Stimulated activated naive CD8-positive, alpha-beta T cell treated with anti-CD3 and anti-CD28 coated beads, Interleukin-15, Interleukin-2, amounts not matched to agents 100 U/mL and 50 U/mL, for 24 hours (primary cell): ENCODE data around the gene ZNF708.
"Not testable (repeated sequence)": the region's sequence is repeated elsewhere in the genome, so short reads cannot be mapped to it uniquely, and the experiment has no call there.

Experiments
- ATAC-seq: fragments of 150-1000 bp; cut with Tn5 transposase; one replicate; pipeline ENCODE4 v1.10.0; 2021
- DNase-seq: peaks from one replicate; pipeline ENCODE4 v3.0.0; 2021

Gene ZNF708

DNA sequence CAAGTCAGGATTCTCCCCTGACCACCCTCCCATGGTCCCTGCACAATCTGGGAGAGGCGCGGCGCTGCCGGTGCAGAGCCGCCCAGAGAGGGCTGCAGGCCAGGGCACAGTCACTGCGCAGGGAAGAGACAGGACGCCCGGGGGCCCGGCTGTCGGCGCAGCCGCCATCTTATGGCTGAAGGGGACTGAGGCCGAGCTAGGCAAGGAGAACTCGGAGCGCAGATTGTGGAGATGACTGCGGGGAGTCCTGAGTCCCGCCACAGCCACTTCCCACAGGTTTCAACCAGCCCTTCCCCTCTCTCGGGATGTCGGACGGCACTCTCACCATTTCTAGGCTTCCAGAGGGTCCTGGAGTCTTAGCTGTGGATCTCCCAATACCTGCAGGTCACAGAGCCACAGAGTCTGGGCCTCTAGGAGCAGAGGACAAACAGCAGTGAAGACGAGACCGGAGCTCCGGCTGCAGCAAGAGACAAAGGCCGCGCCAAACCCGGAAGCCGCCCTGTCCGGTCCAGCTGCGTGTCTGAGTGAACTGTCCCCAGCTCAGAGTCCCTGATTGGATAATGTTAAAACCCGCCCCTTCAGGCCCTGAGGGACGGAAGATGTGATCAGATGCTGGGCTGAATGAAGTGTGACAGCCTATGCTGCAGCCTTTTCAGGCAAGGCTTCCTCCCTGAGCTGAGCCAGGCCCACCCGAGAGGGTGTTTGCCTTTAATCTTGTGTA lies at the start of gene ZNF708:
TSS of gene ZNF708 (minus strand) at position 526 of the 721 bp plus-strand sequence. CDS start at position 328, 198 bp downstream.
- DNase-seq (peak; percentile 75), ATAC-seq (peak; percentile 100)

DNA sequence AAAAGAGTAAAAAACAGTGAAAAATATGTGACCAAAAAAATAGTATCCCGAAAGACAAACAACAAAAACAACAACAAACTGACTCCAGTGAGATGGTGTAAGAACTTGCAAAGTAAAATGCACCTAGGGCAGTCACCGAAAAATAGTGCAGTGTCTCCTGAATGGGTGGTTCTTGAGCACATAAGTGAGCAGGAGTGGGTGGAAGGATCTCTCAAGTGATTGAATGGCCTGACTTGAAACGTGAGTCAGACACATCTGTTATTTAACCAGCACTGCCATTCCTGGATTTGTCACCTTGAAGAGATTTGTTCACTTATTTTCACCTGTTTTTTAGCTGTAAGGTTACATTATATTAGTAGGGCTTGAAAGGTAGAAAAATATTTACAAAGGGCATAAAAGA lies 33.1 kb upstream of the ZNF708 start:
- ATAC-seq = no peak
- no peak for DNase-seq

DNA sequence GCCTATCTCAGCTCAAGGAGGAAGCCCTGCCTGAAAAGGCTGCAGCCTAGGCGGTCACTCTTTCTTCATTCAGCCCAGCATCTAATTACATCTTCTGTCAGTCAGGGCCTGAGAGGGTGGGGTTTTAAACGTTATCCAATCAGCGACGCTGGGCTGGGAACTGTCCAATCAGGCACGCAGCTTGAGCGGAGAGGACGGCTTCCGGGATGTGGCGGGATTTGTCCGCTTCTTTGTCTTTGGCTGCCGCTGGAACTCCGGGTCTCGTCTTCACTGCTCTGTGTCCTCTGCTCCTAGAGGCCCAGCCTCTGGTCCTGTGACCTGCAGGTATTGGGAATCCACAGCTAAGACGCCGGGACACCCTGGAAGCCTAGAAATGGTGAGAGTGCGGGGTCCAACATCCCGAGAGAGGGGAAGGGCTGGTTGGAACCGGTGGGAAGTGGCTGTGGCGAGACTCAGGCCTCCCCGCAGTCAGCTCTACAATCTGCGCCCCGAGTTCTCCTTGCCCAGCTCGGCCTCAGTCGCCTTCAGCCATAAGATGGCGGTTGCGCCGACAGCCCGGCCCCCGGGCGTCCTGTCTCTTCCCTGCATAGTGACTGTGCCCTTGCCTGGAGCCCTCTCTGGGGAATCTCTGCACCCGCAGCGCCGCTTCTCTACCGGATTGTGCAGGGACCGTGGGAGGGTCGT lies 29.7 kb upstream of the ZNF708 start, which contains the start of gene ZNF738:
TSS of gene ZNF738 (plus strand) at position 233 of the 684 bp plus-strand sequence. CDS start at position 374, 141 bp downstream.
- DNase-seq = peak; percentile 83
- ATAC-seq = peak; percentile 99

DNA sequence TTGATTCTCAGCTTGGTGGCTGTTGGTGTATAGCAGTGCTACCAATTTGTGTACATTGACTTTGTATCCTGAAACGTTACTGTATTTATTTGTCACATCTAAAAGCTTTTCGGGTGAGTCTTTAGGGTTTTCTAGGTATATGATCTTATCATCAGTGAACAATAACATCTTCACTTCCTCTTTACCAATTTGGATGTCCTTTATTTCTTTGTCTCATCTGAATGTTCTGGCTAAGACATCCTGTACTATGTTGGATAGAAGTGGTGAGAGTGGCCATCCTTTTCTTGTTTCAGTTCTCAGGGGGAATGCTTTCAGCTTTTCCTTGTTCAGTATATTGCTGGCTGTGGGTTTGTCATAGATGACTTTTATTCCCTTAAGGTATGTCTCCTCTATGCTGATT lies 23.6 kb upstream of the ZNF708 start:
- DNase-seq (no peak), ATAC-seq (no peak)

DNA sequence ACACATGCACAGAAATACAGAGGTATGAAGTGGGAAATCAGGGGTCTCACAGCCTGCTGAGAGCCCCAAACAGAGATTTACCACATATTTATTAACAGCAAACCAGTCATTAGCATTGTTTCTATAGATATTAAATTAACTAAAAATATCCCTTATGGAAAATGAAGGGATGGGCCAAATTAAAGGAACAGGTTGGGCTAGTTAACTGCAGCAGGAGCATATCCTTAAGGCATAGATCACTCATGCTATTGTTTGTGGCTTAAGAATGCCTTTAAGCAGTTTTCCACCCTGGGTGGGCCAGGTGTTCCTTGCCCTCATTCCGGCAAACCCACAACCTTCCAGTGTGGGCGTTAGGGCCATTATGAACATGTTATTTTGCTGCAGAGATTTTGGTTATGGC lies 15.6 kb upstream of the ZNF708 start:
- not testable (repeated sequence) for ATAC-seq, DNase-seq

DNA sequence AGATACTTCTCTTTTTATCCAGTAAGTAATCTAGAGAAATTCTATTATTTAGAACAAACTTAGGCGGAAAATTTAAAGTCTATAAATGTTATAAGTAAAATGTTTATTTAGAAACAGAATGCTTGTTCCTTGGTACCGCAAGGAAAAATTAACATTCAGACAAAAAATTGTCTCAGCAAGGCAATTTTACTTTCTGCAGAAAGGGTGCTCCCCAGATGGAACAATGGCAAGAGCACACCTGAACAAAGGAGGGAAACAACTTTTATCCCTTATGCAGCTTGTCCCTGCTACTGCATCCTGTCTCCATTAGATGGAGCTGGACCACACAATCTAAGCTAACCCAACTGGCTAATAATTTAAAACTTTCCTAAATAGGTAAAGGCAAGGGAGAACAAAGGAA lies 6.5 kb upstream of the ZNF708 start:
- no peak for ATAC-seq

DNA sequence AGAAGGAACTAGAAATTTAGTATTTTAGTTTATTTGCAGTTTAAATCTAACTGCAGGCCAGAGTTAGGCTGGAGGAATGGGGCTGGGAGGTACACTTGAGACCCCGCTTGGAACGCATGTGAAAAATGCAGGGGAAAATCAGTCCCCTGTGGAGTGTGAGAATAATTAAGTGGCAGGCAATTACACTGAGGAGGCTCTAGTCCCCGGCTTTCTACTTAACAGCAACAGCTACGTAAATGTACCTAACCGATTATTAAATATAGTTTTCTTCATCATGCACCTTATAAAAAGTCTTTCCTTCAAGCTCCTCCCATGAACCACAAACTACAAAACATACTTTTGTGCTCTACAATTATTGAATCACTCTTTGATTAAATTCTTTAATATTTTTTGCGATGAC lies 804 bp downstream of the ZNF708 start:
- ATAC-seq (no peak), DNase-seq (no peak)

More for the DNA sequence above, 6.5 kb upstream of the ZNF708 start:
- no peak for DNase-seq

DNA sequence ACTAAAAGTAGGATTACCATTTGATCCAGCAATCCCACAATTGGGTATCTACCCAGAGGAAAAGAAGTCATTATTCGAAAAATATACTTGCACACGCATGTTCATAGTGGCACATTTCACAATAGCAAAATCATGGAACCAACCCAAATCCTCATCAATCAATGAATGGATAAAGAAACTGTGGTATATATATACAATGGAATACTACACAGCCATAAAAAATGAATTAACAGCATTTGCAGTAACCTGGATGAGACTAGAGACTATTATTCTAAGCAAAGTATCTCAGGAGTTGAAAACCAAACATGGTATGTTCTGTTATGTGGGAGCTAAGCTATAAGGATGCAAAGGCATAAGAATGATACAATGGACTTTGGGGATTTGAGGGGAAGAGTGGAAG lies 3.0 kb downstream of the ZNF708 start:
- no peak for ATAC-seq
- no peak for DNase-seq

DNA sequence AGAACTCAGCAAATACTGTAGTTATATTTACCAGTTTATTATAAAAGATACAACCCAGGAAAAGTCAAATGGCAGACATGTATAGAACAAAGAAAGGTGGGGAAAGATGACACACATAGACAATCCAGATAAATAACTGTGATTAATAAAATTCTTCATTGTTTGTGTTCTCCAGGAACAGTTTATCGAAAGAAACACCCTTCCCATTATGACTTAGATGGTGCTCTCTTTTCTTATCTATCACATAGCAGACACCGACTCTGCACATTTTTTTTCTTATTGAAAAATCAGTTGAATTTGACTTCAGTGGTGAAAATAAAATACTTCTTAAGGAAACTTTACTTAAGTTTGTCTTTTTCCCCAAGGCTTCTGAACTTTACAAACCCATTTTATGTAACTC lies 6.2 kb downstream of the ZNF708 start:
- no peak for ATAC-seq
- DNase-seq = no peak

DNA sequence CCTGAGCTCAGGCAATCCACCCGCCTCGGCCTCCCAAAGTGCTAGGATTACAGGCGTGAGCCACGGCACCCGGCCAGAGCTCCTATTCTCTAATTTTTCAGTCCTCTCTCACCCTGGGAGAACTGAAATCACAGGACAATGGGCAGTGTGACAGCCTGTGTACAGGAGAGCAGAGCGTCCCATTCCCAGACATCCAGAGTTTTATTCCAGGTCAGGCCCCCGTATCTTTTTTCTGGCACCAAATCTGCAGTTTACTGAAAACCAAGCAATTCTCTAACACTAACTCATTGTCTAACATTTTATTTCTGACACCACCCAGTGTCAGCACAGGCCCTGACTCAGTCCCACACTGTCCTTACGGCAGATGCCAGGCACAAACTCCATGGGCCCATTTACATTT lies 6.7 kb downstream of the ZNF708 start:
- ATAC-seq (no peak), DNase-seq (no peak)

DNA sequence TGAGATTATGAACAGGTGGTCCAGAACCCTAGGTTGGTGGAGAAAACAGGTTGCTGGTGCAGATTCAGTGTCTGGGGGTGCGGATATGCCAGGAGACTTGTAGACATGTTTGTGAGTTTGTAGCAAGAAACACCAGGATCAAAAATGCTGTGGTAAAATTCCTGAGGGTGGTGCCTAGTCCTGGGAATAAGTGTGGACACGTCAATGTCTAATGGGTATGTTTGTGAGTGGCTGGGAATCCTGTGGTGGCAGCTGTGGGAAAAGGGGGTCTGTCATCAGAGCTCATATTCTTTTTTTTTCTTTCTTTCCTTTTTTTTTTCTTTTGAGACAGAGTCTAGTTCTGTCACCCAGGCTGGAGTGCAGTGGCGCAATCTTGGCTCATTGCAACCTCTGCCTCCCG lies 7.2 kb downstream of the ZNF708 start:
- no peak for ATAC-seq
- DNase-seq = no peak

DNA sequence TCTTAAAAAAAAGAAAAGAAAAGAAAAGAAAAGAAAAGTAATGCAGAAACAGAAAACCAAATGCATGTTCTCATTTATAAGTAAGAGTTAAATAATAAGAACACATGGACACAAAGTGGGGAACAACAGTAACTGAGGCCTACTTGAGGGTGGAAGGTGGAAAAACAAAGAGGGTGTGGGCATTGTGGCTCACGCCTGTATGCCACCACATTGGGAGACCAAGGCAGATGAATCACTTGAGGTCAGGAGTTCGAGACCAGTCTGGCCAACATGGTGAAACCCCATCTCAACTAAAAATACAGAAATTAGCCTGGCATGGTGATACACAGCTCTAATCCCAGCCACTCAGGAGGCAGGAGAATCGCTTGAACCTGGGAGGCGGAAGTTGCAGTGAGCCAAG lies 8.1 kb downstream of the ZNF708 start:
- ATAC-seq (peak; percentile 40), DNase-seq (no peak)

DNA sequence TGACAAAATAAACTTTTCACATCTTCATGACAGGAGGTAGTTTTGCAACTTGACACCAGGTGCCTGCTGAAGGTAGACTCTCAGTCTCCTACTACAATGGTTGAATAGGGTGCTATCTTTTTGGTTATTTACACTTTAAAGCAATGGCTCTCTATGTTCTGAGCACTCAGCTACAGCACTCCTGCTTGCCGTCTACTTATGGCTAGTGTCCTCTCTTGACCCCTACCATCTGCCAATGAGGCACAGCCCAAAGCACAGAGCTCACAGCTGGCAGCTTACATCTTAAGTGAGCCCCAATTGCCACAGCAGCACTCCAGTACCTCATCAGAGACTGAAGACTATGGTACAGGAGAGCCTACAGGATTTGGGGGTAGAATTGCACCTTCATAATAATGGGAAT lies 11.4 kb downstream of the ZNF708 start:
- no peak for DNase-seq
- ATAC-seq = no peak

DNA sequence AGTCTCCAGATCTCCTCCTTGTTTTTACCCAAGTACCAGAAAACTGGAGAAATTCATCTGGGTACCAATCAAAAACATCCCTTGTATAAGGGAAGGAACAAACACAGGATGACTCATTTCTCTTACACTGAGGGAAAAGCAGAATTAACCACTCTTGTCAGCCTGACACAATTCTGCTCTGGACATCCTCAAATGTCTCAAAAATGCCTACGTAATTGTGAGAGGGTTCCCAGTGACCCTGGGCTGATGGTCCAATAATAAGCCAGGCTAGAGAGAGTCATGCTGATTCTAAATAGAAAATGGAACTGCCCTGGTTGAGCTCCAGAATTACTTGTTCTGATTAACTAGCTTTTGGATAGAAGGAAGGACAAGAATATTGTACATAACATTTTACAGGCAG lies 14.5 kb downstream of the ZNF708 start:
- no peak for DNase-seq
- no peak for ATAC-seq

DNA sequence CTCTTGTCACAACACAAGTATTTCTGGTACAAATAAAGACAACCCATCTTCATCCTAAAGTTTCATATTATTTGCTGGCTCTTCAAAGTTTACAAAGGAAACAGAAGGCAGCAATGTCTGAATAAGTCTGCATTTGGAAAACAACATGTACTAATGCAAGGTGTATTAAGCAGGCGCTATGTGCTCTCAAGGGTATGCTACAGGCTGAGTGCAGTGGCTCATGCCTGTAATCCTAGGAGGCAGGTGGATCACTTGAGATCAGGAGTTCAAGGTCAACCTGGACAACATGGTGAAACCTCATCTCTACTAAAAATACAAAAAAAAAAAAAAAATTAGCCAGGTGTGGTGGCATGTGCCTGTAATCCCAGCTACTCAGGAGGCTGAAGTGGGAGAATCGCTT lies 16.4 kb downstream of the ZNF708 start:
- not testable (repeated sequence) for ATAC-seq, DNase-seq

DNA sequence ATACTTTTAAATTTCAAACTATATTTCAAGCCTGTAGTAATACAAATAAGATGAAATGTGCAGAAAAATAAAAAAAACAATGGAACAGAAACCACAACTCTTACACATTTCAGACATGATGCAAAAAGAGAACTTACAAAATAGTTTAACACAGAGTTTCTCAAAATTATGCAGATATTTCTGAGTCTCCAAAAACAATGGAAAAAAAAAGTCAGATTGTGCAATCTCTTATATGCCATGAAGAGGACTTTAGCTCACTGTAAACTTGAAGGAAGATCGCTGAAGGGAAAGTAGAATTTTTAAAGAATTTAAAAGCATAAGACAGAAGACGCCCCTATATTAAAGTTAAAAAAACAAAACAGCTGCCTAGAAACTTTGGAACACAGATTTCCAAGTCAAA lies 20.4 kb downstream of the ZNF708 start:
- no peak for DNase-seq

DNA sequence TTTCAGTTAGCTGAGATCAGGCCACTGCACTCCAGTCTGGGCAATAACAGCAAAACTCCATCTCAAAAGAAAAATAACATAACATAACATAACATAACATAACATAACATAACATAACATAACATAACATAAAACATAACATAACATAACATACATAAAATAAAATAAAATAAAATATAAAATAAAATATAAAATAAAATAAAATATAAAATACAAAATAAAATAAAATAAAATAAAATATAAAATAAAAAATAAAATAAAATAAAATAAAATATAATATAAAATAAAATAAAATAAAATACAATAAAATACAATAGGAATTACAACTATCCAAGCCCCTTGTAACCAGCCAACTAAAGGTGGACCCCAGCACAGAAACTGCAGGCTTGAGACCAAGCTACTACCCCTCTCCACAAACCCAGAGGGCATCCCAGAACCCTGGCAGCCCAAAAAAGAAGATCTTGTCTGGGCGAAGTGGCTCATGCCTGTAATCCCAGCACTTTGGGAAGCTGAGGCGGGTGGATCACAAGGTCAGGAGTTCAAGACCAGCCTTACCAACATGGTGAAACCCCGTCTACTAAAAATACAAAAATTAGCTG lies 22.2 kb downstream of the ZNF708 start:
- not testable (repeated sequence) for ATAC-seq, DNase-seq

More for the DNA sequence above, 20.4 kb downstream of the ZNF708 start:
- no peak for ATAC-seq

DNA sequence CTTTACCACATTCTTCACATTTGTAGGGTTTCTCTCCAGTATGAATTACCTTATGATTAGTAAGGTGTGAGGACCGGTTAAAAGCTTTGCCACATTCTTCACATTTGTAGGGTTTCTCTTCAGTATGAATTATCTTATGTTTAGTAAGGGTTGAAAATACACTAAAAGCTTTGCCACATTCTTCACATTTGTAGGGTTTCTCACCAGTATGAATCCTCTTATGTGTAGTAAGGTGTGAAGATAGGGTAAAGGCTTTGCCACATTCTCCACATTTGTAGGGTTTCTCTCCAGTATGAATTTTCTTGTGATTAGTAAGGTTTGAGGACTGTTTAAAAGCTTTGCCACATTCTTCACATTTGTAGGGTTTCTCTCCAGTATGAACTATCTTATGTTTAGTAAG lies 35.4 kb downstream of the ZNF708 start:
- not testable (repeated sequence) for DNase-seq, ATAC-seq

DNA sequence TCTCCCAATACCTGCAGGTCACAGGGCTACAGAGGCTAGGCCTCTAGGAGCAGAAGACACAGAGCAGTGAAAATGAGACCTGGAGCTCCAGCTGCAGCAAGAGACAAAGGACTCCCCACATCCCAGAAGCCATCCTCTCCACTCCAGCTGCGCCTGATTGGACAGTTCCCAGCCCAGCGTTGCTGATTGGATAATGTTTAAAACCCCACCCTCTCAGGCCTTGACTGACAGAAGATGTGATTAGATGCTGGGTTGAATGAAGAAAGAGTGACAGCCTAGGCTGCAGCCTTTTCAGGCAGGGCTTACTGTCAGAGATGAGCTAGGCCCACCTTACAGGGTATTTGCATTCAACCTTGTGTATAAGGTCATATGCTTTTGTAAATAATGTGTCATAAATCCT lies 59.4 kb downstream of the ZNF708 start:
- ATAC-seq = no peak
- DNase-seq = no peak

DNA sequence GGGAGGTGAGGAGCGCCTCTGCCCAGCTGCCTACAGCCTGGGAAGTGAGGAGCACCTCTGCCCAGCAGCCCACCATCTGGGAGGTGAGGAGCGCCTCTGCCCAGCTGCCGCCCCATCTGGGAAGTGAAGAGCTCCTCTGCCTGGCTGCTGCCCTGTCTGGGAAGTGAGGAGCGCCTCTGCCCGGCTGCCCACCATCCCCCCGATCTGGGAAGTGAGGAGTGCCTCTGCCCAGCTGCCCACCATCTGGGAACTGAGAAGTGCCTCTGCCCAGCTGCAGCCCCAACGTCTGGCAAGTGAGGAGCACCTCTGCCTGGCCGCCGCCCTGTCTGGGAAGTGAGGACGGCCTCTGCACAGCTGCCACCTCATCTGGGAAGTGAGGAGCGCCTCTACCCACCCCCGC lies 64.3 kb downstream of the ZNF708 start:
- no peak for ATAC-seq
- no peak for DNase-seq

DNA sequence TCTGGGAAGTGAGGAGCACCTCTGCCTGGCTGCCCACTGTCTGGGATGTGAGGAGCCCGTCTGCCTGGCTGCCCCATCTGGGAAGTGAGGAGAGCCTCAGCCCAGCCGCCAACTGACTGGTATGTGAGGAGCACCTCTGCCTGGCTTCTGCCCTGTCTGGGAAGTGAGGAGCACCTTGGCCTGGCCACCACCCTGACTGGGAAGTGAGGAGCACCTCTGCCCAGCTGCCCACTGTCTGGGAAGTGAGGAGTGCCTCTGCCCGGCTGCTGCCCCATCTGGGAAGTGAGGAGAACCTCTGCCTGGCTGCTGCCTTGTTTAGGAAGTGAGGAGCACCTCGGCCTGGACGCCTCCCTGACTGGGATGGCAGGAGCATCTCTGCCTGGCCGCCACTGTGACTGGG lies 64.8 kb downstream of the ZNF708 start:
- ATAC-seq = no peak
- no peak for DNase-seq

DNA sequence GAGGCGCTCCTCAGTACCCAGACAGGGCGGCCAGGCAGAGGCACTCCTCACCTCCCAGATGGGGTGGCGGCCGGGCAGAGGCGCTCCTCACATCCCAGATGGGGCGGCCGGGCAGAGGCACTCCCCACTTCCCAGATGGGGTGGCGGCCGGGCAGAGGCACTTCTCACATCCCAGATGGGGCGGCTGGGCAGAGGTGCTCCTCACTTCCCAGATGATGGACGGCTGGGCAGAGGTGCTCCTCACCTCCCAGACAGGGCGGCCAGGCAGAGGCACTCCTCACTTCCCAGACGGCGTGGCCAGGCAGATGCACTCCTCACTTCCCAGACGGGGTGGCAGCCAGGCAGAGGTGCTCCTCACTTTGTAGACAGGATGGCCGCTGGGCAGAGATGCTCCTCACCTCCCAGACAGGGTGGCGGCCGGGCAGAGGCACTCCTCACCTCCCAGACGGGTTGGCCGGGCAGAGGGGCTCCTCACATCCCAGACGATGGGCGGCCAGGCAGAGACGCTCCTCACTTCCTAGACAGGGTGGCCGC lies 68.3 kb downstream of the ZNF708 start:
- not testable (repeated sequence) for DNase-seq, ATAC-seq
